ENCODE results near the gene TMEM150B.

The TMEM150B gene

GRCh38 chr19:55325172-55325571 lies at the start of gene TMEM150B:
TMEM150B (minus strand) TSS chr19:55325341; CDS start chr19:55321036, 4,305 bp downstream.
- no peak within 1 kb of the TSS for H3K4me3 ChIP-seq (ENCODE audit: low read depth, low read length)

GRCh38 chr19:55373993-55374757 lies 49.0 kb upstream of the TMEM150B start:
- H3K4me3 ChIP-seq (ENCODE audit: low read depth, low read length): no peak overlapping the region

DNA sequence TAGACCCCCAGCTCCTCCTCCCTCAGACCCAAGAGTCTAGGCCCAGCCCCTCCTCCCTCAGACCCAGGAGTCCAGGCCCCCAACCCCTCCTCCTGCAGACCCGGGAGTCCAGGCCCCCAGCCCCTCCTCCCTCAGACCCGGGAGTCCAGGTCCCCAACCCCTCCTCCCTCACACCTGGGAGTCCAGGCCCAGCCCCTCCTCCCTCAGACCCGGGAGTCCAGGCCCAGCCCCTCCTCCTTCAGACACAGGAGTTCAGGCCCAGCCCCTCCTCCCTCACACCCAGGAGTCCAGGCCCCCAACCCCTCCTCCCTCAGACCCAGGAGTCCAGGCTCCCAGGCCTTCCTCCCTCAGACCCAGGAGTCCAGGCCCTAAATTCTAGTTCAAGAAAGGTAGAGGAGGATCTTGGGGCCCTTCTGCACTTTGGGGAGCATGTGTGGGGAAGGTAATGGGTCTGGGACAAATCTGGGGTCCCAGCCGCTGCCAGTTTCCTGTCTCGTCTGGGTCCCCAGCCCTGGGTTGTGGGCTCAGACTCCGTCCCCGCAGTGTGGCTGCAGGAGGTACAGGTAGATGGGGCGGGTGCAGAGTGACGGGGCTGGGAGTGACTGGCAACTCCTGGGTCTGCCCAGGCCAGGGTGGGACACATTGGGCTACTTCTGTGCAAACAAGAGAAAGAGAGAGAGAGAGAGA lies 48.3 kb upstream of the TMEM150B start:
- H3K4me3 ChIP-seq (ENCODE audit: low read depth, low read length): no peak overlapping the region

DNA sequence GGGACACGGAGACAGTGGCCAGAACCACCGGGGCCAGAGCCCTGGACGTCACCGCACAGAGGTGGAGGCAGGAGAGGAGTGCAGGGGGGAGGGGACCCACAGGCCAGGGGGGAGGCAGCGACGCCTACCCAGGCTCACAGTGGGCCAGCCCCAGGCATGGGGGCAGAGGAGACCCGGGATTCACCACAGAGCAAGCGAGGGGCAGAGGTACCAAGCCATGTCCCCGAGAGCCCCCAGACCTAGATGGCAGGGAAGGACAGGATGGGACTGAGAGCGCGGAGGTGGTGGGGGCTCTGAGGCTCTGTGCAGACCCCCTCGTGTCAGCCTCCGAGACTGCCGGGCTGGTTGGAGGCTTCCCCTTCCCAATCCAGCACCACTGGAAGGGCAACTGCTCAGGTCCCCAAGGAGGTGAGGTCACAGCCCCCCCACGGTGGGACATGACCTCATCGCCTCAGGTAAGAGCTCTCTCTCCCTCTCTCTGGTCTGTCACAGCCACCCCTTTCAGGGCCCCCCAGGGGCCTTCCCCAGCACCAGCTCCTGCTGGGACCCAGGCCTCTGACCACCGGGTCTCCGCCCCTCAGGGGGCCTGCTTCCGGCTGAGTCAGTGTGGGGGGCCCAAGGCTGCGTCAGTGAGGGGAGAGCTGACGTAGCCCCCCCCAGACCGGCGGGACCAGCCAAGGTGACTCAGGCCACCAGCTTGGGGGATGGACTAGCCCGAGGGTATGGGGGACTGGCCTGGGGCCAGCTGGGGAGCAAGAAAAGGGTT lies 47.4 kb upstream of the TMEM150B start:
- H3K4me3 ChIP-seq (ENCODE audit: low read depth, low read length): no peak overlapping the region

- peak within 1 kb of the TSS; percentile 39 for H3K4me3 ChIP-seq (ENCODE audit: low read depth, low read length)
Observed at GRCh38 chr19:55370305-55370988, 45.3 kb upstream of the TMEM150B start, which contains the start of gene IL11. IL11 (minus strand) TSS chr19:55370463; CDS start chr19:55370310, 153 bp downstream.

DNA sequence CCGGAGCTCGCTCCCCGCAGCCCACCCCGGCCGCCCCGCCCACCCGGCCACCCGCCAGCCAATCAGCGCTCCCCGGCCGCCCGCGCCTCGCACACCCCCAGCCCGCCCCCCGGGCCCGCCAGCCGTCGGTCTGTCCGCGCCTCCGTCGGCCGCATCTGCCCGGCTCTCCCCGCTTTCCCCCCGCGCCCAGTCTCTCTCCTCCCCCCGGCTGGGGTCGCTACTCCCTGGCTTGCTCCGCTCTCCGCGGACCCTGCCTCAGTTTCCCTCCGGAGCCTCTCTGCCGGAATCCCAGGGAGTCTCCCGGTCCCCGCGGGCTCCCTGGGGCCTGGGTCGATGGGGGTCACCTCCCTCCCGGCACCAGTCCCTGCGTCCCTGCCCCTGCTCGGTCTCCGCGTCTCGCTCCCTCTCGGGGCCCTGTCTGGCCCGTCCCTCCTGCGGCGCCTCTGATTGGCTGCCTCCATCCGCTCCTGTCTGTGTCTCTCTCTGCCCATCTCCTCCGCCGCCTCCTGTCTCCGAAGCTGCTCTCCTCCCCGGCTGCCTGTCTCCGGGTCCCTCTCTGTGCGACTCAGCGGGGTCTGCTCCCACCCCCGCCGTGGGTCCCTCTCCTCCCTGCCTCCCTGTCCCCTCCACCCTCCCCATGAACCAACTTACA lies 44.6 kb upstream of the TMEM150B start:
- peak overlapping the region; percentile 39 for H3K4me3 ChIP-seq (ENCODE audit: low read depth, low read length)

DNA sequence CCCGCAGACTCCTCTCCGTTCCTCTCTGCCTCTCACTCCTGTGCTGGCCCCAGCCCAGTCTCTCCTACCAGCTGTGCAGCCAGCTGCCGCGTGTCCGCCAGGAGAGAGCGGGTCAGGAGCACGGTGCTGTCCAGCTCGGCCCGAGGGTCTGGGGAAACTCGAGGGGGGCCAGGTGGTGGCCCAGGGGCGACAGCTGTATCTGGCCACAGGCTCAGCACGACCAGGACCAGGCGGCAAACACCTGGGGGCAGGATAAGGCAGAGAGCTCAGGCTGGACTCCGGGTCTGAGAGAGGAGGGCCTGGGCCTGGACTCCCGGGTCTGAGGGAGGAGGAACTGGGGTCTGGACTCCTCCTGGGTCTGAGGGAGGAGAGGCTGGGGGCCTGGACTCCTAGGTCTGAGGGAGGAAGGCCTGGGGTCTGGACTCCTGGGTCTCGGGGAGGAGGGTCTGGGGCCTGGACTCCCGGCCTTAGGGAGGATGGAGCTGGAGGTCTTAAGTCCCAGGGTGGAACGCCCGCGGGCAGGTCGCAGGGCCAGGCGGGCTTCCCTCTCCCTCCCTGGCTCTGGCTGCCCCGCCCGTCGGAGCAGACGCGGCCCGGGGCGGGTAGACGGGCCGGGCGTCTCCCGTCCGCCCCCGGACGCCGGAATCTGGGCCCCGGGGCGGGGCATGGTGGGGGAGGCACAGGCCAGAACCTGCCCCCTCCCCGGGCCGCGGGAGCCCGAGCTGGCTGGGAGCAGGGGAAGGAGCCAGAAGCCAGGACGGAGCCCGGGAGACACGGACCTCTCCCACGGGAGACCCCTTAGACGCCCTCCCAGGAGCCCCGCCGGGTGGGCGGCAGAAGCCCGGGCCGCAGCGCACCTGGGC lies 43.8 kb upstream of the TMEM150B start:
- peak overlapping the region; percentile 17 for H3K4me3 ChIP-seq (ENCODE audit: low read depth, low read length)

DNA sequence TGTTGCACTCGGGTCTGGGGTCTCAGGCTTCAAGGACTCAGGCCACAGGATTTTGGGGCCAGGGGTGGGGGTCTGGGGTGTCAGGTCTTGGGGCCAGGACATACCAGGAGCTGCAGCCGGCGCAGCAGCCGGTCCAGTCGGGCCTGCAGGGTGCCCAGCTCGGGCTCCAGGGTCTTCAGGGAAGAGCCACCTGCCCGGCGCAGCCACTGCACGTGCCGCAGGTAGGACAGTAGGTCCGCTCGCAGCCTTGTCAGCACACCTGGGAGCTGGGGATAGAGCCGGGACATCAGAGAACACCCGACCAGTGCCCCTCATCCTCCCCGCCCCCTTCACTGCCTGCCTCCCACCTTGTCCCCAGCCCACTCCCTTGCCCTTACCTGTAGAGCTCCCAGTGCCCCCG lies 43.0 kb upstream of the TMEM150B start:
- no peak overlapping the region for H3K4me3 ChIP-seq (ENCODE audit: low read depth, low read length)

DNA sequence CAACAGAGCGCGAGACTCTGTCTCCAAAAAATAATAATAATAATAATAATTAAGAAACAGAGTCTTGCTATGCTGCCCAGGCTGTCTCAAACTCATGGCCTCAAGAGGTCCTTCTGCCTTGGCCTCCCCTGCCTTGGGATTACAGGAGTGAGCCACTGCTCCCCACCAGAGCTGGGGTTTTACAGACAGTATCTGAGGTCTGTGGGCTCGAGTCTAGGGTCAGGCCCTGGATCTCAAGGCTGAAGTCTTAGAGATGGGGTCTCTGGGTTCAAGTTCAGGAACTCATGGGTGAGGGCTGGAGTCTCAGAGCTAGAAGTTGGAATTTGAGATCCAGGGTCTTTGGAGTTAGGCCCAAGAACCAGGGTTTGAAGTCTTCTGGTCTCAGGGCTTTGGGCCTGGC lies 41.6 kb upstream of the TMEM150B start:
- H3K4me3 ChIP-seq (ENCODE audit: low read depth, low read length): no peak overlapping the region

GRCh38 chr19:55365964-55366363 lies 40.8 kb upstream of the TMEM150B start:
- no peak overlapping the region for H3K4me3 ChIP-seq (ENCODE audit: low read depth, low read length)

DNA sequence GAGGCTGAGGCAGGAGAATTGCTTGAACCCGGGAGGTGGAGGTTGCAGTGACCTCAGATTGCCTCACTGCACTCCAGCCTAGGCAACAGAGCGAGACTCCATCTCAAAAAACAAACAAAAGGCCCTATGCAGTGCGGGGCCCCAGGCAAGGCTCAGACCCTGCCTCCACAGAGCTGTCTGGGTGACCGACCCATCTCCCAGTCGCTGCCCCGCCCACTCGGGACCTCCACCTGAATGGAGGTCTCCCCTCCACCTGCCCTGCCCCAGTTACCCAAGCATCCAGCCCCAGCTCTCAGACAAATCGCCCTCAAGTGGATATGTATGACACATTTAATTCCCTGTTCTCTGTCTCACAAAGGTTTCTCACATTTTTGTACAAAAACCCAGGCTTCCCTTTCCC lies 40.1 kb upstream of the TMEM150B start:
- H3K4me3 ChIP-seq (ENCODE audit: low read depth, low read length): no peak overlapping the region

- no peak within 1 kb of the TSS for H3K4me3 ChIP-seq (ENCODE audit: low read depth, low read length)
Observed at GRCh38 chr19:55362990-55363716, 38.0 kb upstream of the TMEM150B start, which contains the start of gene GARIN5B. GARIN5B (minus strand) TSS chr19:55363260; CDS start chr19:55363066, 194 bp downstream.

DNA sequence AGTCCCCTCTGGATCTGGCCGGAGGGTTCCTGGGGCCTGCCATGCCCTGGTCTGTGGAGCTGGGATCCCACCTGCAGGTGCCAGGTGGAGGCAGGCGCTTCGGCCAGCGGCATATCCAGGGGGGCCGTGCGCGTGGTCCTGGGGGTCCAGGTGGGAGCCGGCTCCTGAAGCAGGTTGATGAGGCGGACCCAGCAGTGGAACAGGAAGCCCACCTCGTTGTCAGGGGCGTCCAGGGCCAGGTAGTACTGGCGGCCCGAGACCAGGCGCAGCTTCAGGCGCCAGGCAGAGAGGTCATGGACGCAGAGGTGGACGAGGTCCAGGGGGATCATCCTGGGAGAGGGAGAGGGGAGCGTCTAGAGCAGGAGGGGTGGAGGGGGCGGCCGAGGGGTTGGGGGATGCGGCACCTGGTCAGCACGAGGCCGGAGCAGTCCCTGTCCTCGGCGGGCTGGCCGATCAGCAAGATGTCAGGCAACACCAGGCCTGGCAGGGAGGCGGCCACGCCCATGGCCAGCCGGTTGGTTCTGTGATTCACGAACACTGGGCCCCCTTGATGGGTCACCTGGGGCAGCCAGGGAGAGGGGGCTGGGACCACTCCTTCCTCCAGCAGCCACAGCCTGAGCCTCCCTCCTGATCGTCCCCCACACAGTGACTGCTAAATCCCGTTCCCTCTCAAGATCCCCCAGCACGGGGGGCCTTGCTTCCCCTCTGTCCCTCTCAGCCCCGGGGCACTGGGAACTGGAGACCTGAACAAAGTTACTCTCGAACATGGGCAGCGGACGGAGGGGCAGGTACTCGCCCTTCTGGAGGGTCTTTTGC lies 37.2 kb upstream of the TMEM150B start:
- no peak overlapping the region for H3K4me3 ChIP-seq (ENCODE audit: low read depth, low read length)

DNA sequence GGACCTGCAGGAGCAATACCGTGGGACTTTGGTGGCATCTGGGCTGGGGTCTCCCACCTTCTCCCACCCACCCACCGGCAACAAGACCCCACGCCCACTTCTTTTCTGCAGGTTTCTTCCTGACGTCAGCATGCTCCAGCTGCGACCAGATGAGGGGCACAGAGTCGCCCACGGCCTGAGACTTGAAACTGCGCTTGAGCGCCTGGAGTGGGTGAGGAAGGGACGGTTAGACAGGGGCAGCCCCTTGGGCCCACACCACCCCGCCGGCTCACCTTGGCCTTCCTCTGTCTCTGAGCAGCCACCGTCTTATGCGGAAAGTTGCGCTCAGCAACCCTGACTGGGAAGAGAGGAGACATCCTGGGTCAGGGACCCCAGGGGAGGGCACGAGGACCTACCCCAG lies 35.8 kb upstream of the TMEM150B start:
- no peak overlapping the region for H3K4me3 ChIP-seq (ENCODE audit: low read depth, low read length)

- no peak overlapping the region for H3K4me3 ChIP-seq (ENCODE audit: low read depth, low read length)
Observed at GRCh38 chr19:55358943-55359908, 34.1 kb upstream of the TMEM150B start.

GRCh38 chr19:55358493-55358892 lies 33.4 kb upstream of the TMEM150B start:
- H3K4me3 ChIP-seq (ENCODE audit: low read depth, low read length): no peak overlapping the region

All from iPS-11a (cell line).